Upper lobe of right lung (tissue), 1 donor: Measurements from ENCODE around the gene MTREX. TPM values are rescaled to one million over a fixed set of nuclear protein-coding genes. Genes with fewer than 3 reads are reported as not detected.

Experiments
- ATAC-seq: fragments of 200-7000 bp; cut with Tn5 transposase; one replicate; pipeline ENCODE4 v1.9.1; 2020; ENCODE audit warnings: mild to moderate bottlenecking, moderate library complexity
- DNase-seq: peaks from one replicate; pipeline ENCODE4 v3.0.0-alpha.2; 2020
- H3K27ac ChIP-seq: fragments of 200-600 bp; one replicate; pipeline ENCODE4 v1.8.0; 2022
- H3K27me3 ChIP-seq: fragments of 200-600 bp; one replicate; pipeline ENCODE4 v1.8.0; 2022; ENCODE audit warnings: mild to moderate bottlenecking
- H3K36me3 ChIP-seq: fragments of 200-600 bp; one replicate; pipeline ENCODE4 v1.8.0; 2022
- H3K4me1 ChIP-seq: fragments of 200-600 bp; one replicate; pipeline ENCODE4 v1.8.0; 2022
- H3K4me3 ChIP-seq: fragments of 200-600 bp; one replicate; pipeline ENCODE4 v1.8.0; 2022; ENCODE audit warnings: mild to moderate bottlenecking
- H3K9me3 ChIP-seq: fragments of 200-600 bp; one replicate; pipeline ENCODE4 v1.8.0; 2022
- intact Hi-C: fragments of 100-400 bp; cut with DNase I; formaldehyde crosslinking; loops from one replicate; pipeline ENCODE4 v1.11.0; 2022
- total RNA-seq: library from RNA; stranded (reverse); fragmentation: NEBNext Ultra II Directional; extraction: Animal tissue kit (Norgen Biotek cat#: 25700); gene quantifications from one replicate; pipeline ENCODE4 v1.2.1, GENCODE V29; 2021
- TF ChIP-seq, protein P1 (sequence below): fragments of 200-600 bp; IDR thresholded peaks from one replicate; pipeline ENCODE4 v1.8.0; 2022; ENCODE audit warnings: antibody characterized with exemption
- donor health status: DM: no; HTN: yes; CAD: no; lungs with severe emphysema.

Gene MTREX
- total RNA-seq, 1 donor from 2014 or later: 67.6 TPM

DNA sequence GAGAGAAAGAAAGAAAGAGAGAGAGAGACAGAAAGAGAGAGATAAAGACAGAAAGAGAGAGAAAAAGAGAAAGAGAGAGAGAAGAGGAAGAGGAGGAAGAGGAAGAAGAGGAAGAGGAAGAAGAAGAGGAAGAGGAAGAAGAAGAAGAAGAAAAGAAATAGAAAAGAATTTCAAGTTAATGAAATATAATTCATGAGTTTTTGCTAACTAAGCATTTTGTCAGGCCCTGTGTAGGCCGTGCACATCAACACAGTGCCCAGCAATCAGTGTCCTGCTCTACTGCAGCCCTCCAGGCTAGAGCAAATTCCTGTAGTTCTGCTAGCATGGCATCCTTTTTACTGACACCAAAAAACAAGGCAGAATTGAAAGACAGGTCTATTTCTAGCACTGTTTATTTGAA is 164.9 kb downstream of the MTREX start:
- Histone ChIP-seq H3K9me3 (no peaks in the 10 kb centered on the region), H3K4me3 (no peak overlapping the region), H3K27me3 (no peaks in the 10 kb centered on the region), H3K27ac (no peak overlapping the region), H3K4me1 (no peaks in the 10 kb centered on the region), H3K36me3 (no peaks in the 10 kb centered on the region)
- DNase-seq (no peak), ATAC-seq (no peak)
- TF ChIP-seq, protein P1, sequence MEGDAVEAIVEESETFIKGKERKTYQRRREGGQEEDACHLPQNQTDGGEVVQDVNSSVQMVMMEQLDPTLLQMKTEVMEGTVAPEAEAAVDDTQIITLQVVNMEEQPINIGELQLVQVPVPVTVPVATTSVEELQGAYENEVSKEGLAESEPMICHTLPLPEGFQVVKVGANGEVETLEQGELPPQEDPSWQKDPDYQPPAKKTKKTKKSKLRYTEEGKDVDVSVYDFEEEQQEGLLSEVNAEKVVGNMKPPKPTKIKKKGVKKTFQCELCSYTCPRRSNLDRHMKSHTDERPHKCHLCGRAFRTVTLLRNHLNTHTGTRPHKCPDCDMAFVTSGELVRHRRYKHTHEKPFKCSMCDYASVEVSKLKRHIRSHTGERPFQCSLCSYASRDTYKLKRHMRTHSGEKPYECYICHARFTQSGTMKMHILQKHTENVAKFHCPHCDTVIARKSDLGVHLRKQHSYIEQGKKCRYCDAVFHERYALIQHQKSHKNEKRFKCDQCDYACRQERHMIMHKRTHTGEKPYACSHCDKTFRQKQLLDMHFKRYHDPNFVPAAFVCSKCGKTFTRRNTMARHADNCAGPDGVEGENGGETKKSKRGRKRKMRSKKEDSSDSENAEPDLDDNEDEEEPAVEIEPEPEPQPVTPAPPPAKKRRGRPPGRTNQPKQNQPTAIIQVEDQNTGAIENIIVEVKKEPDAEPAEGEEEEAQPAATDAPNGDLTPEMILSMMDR: no peak
- intact Hi-C loops: no loop called here

Other genes with a start within 250 kb of the MTREX start
- gene GZMA, start 205.3 kb upstream of the MTREX start, total RNA-seq: 8.8 TPM
- 9.5 TPM for gene GPX8, start 147.8 kb upstream of the MTREX start, total RNA-seq
- gene CDC20B, start 134.8 kb upstream of the MTREX start, total RNA-seq: not detected
- gene MCIDAS, start 80.7 kb upstream of the MTREX start, total RNA-seq: not detected
- not detected for gene CCNO, start 74.4 kb upstream of the MTREX start, total RNA-seq
- 20.7 TPM for gene DHX29, start 295 bp upstream of the MTREX start, total RNA-seq
- gene PLPP1, start 227.0 kb downstream of the MTREX start, total RNA-seq: 56.1 TPM